GM21786 (cell line): Measurements from ENCODE around the gene KRTAP4-16.
"Not testable (repeated sequence)": the region's sequence is repeated elsewhere in the genome, so short reads cannot be mapped to it uniquely, and the experiment has no call there.

ENCODE experiments used
- ATAC-seq: cut with Tn5 transposase; IDR thresholded peaks from one replicate; pipeline ENCODE4 v1.9.1; 2021; ENCODE audit not compliant: unreplicated experiment

The KRTAP4-16 gene

DNA sequence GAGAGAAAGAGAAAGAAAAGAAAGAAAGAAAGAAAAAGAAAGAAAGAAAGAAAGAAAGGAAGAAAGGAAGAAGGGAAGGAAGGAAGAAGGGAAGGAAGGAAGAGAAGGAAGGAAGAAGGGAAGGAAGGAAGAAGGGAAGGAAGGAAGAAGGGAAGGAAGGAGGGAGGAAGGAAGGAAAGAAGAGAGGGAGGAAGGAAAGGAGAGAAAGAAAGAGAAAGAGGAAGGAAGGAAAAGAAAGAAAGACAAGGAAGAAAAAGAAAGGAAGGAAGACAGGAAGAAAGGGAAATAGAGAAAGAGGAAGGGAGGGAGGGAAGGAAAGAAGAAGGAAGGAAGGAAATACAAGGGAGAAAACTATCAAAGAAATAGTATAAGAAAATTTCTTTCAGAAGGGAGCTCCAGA is 25.2 kb downstream of the KRTAP4-16 start:
- ATAC-seq = no peak

DNA sequence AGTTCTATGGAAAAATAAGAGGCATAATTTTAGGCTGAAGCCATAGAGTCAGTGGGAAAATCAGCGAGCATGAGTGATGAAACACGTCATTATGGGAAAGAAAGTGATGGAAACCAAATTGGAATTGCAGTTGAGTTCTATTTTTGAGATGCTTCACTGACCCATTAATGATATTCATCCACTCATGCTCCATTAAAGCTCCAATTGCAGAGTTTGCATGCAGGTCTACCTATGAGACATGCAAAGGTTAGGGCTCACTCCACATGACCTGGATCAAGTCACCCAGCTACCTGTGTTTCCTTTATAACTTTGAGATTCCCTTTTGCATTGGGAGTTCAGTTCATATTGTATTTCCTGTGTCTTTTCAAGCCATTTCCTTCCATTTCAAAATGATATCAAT is 28.3 kb downstream of the KRTAP4-16 start:
- ATAC-seq = no peak

DNA sequence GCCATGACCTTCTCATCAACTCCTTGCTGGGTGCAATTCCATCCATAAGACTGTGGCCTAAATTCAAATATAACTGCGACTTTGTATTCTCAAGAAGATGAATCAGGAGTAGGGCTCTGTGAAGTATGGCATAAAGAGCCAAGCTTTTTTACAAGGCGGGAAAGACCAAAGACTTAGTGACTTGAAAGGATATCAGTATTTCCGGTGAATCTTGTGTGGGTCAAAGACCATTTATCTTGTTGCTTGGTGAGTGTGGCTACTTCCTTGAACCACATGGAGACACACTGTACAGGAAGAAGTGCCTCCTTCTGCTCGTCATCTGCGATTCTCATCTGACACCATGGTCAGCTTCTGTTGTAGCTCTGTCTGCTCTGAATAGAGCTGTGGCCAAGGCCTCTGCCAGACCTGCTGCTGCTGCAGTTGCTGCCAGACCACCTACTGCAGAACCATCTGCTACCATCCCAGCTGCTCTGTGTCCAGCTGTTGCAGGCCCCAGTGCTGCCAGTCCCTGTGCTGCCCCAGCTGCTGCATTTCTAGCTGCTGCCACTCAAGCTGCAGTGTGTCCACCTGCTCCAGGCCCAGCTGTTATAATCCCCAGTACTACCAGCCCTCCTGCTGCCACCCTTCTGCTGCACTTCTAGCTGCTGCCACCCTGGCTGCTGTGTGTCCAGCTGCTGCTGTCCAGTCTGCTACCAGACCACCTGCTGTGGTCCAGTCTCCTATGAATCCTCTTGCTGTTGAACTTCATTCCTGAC is 30.2 kb downstream of the KRTAP4-16 start:
- ATAC-seq = no peak

DNA sequence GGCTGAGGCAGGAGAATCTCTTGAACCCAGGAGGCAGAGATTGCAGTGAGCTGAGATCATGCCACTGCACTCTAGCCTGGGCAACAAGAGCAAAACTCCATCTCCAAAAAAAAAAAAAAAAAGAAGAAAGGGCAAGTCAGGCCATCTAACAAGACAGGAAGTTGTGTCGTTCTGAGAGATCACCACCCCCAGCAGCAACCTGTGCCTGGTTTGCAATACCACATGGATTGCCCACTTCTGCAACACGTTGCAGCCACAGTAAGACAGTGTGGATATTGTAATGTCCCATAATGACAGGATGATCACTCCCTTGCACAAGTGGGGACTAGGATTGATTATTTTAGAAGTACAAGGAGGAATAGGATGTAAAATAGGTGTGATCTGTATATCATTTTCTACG is 33.0 kb downstream of the KRTAP4-16 start:
- ATAC-seq = no peak

DNA sequence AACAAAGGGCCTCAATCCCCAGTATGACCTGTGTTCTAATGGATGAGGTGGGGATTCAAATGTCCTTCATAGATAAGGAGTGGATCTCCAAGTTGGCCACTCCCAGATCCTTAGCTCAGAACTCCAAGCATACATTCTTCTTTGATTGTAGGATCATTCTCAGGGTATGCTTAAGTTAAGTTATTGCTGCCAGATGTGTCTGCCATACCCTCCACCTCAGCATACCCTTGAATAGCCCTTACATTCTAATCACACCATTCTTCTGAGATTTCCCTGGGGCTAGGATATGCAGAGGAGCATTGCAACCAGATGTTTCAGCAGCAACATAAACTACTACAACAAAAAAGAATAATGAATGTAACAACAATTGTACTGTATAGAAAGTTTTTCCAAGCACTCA is 34.7 kb downstream of the KRTAP4-16 start:
- no peak for ATAC-seq

DNA sequence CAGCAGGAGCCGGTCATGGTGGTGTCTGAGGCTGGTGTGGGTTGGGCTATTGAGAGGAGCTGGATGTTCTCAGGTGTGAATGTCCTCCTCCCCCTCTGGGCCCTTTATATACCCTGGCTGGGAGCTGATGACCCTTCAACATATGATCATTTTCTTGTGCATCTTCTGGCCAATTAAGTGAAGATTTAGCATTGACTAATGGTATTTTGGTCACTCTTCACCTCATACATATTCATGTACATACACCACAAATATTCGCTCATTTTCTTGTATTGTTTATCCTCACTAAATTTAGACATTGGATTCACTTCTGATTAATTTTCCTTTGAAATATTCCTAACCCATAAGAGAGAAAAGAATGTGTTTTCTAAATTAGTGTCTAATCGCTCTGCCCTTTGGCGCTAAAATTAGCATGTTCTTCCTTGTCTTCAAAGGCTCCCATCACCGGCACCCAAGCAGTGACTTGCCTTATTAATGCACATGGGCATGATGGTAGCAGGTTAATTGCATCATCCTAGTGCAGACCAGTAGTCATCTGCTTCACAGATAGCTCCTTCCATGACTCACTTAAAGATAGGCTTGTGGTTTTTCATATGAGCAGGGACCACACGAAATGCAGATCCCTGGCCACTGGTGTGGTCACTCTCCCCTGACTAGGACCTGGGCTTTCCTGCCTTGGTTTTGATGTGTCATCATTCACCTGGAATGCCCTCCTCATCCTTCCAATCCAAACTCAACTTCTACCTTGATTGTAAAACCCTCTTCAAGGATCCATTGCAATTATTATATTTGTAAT is 36.0 kb downstream of the KRTAP4-16 start, which contains the start of gene KRTAP2-4:
Gene KRTAP2-4 (minus strand): TSS at position 51 of the 796 bp plus-strand sequence. CDS start 34 bp downstream, at position 17.
- no peak for ATAC-seq

DNA sequence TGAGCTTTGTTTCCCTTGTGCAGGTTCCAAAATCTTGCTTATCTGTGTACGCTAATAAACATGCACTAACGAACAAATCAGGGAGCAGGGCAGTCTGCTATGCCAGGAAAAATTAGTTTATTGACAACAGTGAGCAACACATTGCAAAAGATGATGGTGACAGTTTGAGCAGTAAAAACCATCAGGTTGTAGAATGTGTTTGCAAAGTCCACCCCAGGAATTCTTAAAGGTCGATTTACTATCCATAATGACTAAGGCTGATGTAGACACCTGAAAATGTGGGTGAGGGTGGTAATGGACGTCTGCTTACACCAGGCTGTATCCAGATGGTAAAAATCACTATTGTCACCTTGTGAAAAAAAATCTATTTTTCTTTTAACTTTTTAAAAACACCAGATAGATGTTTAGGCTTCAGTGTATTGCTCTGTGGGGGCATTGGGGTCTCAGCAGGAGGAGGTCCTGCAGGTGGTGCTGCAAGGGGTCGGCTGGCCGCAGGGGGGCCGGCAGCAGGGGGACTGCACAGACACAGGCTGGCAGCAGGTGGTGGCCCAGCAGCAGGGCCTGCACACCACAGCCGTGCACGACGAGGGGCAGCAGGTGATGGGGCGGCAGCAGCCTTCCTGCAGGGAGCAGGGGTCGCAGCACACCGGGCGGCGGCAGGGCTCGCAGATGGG is 36.9 kb downstream of the KRTAP4-16 start:
- not testable (repeated sequence) for ATAC-seq

DNA sequence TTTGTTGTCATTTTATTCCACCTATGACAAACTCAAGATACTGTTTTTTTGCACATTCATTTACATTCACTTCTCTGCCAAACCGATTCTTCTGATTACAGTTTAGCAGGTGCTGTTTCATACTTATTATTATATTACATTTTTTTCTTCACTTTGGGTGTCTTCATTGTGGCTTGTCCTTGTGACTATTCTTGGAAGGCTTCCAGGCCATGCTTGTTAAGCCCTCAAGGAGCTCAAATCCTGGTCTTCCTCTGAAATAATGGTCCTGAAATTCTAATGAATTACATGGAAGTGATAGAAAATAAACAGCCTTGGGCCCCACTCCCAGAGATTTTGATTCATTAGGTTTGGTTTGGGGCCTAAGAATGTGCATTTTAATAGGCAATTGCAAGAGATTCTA is 37.7 kb downstream of the KRTAP4-16 start:
- no peak for ATAC-seq

DNA sequence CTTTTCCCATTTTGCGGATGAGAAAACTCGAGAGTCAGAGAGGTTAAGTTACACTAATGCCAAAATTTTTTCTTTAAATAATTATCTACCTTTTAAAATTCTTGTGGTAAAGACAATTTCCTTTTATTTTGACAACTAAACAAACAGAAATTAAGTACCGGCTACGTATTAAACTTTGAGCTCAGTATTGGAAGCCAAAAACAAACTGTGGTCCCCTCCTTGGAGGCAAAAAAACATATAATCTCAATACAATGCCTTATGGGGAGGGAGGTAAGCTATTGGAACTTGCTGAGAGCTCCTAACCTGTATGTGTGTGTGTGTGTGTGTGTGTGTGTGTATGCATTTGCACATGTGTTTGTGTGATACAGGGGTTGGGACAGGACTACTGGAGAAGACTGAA is 38.6 kb downstream of the KRTAP4-16 start:
- no peak for ATAC-seq

DNA sequence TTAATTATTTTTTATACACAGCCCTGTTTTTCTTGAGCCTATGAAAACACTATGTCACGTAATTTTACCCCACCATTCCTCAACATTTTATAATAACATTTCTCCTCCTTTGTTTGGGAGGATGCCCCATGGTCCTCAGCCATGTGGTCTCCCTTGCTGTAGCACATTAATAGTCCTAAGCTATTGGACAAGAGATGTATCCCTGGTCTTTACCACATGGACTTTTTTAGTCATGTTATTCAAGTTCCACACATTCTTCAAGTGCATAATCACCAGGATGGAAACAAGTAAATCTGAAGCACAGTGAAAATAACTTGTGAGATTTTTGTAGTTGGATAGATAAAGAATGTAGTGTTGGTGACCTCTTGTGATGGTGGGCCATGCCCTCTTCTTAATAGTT is 40.0 kb downstream of the KRTAP4-16 start:
- no peak for ATAC-seq

DNA sequence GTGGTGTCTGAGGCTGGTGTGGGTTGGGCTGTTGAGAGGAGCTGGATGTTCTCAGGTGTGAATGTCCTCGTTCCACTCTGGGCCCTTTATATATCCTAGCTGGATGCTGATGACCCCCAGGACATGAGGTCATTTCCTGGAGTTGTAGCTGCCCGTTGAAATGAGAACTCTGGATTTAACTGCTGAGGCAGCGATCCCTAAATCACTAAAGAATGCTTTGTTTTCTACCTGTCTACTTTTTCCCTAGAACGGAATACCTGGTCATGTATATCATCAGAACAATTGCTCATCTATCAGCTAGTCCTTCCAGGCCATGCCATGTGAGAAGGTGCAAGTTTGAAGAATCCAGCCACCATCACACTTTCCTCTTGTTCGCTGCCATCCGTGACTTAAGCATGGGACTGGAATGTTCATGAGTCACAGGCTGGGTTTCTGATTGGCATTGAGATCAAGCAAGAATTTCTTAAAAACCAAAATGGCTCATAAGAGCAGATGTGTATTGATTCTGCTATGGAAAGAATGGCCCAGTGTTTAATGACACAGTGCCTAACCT is 41.9 kb downstream of the KRTAP4-16 start, which contains the start of gene KRTAP2-3:
Gene KRTAP2-3 (minus strand): TSS at position 63 of the 553 bp plus-strand sequence. CDS start 64 bp downstream, outside the sequence.
- ATAC-seq = no peak

DNA sequence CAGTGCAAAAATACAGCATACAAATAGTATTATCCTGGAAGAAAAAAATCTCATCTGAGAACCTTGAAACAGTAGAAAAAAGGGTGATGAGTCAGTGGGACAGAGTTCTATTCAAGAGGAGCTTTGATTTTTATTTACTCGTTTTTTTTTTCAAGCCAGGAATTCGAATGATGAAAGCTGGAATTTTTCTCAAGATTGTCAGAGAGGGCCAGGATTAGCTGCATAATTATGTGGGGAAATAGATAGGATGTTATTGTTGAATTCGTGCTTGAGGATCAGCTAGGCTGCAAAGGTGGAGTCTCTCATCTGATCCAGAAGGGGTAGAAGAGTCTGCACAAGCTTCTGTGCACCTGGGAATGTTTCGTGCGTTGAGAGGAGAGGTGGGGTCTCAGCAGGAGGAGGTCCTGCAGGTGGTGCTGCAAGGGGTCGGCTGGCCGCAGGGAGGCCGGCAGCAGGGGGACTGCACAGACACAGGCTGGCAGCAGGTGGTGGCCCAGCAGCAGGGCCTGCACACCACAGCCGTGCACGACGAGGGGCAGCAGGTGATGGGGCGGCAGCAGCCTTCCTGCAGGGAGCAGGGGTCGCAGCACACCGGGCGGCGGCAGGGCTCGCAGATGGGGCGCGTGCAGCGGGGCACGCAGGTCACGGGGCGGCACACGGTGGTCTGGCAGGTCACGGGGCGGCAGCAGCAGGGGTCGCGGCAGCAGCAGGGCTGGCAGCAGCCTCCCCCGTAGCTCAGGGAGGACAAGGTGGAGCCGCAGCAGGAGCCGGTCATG is 42.5 kb downstream of the KRTAP4-16 start:
- ATAC-seq = not testable (repeated sequence)

DNA sequence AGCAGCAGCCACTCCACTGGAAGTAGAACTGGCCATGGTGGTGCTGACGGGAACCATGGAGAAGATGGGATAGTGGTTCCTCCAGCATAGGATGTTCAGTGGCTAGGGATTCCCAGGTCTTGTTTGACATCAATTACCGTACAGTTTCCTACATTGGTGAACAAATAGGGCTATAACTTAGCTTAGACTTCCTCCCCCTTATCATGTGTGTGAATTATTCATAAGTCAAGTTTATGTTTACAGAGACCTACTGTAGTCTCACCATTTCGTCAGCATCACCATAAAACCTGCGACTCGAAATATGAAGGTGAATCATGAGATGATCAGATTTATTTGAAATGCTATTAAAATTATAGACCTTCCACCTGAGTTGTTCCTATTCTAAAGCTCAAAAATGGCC is 43.3 kb downstream of the KRTAP4-16 start:
- no peak for ATAC-seq

DNA sequence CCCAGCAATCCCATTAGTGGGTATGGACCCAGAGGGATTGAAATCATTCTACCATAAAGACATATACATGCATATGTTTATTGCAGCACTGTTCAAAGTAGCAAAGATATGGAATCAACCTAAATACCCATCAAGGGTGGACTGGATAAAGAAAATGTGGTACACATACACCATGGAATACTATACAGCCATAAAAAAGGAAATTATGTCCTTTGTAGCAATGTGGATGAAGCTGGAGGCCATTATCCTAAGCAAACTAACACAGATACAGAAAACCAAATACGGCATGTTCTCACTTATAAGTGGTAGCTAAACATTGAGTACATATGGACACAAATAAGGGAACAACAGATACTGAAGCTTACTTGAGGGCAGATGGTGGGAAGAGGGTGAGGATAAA is 44.5 kb downstream of the KRTAP4-16 start:
- ATAC-seq = no peak

DNA sequence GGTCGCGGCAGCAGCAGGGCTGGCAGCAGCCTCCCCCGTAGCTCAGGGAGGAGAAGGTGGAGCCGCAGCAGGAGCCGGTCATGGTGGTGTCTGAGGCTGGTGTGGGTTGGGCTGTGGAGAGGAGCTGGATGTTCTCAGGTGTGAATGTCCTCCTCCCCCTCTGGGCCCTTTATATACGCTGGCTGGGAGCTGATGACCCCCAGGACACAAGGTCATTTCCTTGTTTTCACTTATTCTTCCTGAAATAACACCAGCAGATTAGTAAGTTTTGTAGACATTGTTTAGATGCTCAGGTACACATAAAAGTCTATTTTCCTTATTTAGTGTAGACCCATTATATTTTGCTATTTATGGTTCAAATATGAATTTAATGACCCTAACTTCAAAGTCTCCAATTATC is 46.9 kb downstream of the KRTAP4-16 start, which contains the start of gene KRTAP2-2:
Gene KRTAP2-2 (minus strand): TSS at position 101 of the 400 bp plus-strand sequence. CDS start 19 bp downstream, at position 82.
- ATAC-seq = not testable (repeated sequence)

DNA sequence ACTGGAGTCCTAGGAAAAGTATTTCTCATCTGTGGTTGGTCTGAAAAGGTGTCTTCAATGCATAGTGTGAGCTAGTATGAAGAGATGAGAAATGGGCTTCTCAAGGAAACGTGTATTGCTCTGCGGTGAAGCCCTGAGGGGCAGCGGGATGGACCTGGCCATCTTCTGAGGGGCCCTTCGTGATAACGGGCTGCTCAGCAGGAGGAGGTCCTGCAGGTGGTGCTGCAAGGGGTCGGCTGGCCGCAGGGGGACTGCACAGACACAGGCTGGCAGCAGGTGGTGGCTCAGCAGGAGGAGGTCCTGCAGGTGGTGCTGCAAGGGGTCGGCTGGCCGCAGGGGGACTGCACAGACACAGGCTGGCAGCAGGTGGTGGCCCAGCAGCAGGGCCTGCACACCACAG is 47.5 kb downstream of the KRTAP4-16 start:
- ATAC-seq = not testable (repeated sequence)

DNA sequence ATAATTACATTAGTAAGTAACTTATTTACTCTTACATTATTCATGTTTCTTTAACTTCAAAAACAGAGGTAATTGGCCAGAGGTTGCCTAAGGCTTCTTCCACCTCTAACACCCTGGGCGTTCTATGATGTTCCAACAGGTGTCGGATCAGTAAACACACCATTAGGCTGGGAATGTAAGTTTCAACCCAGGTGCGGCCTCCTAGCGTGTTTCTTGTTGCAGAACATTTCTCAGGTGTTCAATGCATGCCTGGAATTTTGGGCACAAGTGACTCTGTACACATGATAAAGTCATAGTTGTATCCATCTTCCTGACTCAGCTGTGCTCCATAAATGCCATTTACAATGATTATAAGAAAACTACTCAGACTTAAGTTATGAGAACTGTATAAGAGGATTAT is 48.0 kb downstream of the KRTAP4-16 start:
- ATAC-seq = no peak

DNA sequence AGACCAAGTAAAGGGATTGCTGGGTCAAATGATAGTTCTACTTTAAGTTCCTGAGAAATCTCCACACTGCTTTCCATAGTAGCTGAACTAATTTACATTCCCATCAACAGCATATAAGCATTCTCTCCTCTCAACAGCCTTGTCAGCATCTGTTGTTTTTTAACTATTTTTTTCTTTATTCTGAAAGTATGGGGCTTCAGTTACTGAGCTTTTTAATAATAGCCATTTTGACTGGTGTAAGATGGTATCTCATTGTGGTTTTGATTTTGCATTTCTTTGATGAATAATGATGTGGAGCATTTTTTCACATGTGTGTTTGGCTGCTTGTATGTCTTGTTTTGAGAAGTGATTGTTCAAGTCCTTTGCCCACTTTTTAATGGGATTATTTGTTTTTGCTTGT is 49.4 kb downstream of the KRTAP4-16 start:
- no peak for ATAC-seq
